HepG2 (cell line): ENCODE measurements around the gene CRYZL1. TPM values are rescaled to one million over a fixed set of nuclear protein-coding genes. Genes with fewer than 3 reads are reported as not detected.

Experiments
- CAMTA2 ChIP-seq: sonication (generic); formaldehyde crosslinking; IDR thresholded peaks from 2 replicates; pipeline ENCODE4 v1.4.0; 2020; ENCODE audit warnings: mild to moderate bottlenecking, missing genetic modification reagents, borderline replicate concordance
- MAZ ChIP-seq, 2 experiments: sonication (generic) in 1 of 2; formaldehyde crosslinking in 1 of 2; IDR thresholded peaks; 2 replicates each; pipeline versions ENCODE4 v1.5.0 to v1.6.1; 2012 to 2020; ENCODE audit warnings: low read depth in 2 of 2, mild to moderate bottlenecking in 2 of 2, borderline replicate concordance in 1 of 2, improper control_type of control experiment in 1 of 2, low read length in 1 of 2, missing genetic modification reagents in 1 of 2, moderate library complexity in 1 of 2
- ZNF143 ChIP-seq: sonication (generic); formaldehyde crosslinking; IDR thresholded peaks from 2 replicates; pipeline ENCODE4 v1.4.0; 2020; ENCODE audit warnings: missing genetic modification reagents
- ZNF3 ChIP-seq: IDR thresholded peaks from 2 replicates; pipeline ENCODE4 v1.7.0; 2017; ENCODE audit warnings: inconsistent platforms
- ZNF558 ChIP-seq: sonication (generic); formaldehyde crosslinking; IDR thresholded peaks from 2 replicates; pipeline ENCODE4 v1.9.0; 2022; ENCODE audit warnings: mild to moderate bottlenecking, missing genetic modification reagents, borderline replicate concordance
- ZNF605 ChIP-seq: sonication (generic); formaldehyde crosslinking; IDR thresholded peaks from 2 replicates; pipeline ENCODE4 v1.8.0; 2022; ENCODE audit warnings: mild to moderate bottlenecking, missing genetic modification reagents
- ZNF746 ChIP-seq: sonication (generic); formaldehyde crosslinking; IDR thresholded peaks from 2 replicates; pipeline ENCODE4 v1.8.0; 2022; ENCODE audit warnings: mild to moderate bottlenecking, missing genetic modification reagents
- polyA plus RNA-seq, 8 experiments: library from polyadenylated mRNA; depleted of rRNA in 3 of 8; stranded (reverse) in 7 of 8; unstranded in 1 of 8; fragments of >200 nt; fragmentation: Illumina TruSeq in 4 of 8; extraction: Trizol in 4 of 8; gene quantifications; 2 replicates each; pipeline versions ENCODE4 v1.2.1 to v1.2.3, GENCODE V29; 2011 to 2016; ENCODE audit warnings: low read depth in 4 of 8, missing spikeins in 1 of 8, mixed read lengths in 1 of 8; ENCODE audit not compliant: insufficient read depth in 1 of 8
- total RNA-seq, 5 experiments: library from RNA; depleted of rRNA; stranded (reverse); fragments of >200 nt; fragmentation: Illumina TruSeq; extraction: Trizol; gene quantifications; 2 replicates each; pipeline ENCODE4 v1.2.3, GENCODE V29; 2016; ENCODE audit warnings: low read depth in 1 of 5
- TF ChIP-seq, protein P1 (sequence below): sonication (generic); formaldehyde crosslinking; IDR thresholded peaks from 2 replicates; pipeline ENCODE4 v1.8.1; 2023; ENCODE audit warnings: mild to moderate bottlenecking, missing genetic modification reagents, borderline replicate concordance
- TF ChIP-seq, protein P2 (sequence below), 2 experiments: IDR thresholded peaks; 2 replicates each; pipeline ENCODE4 v1.6.1; 2011 to 2012; ENCODE audit warnings: low read length in 2 of 2, borderline replicate concordance in 1 of 2, low read depth in 1 of 2, mild to moderate bottlenecking in 1 of 2, moderate library complexity in 1 of 2
- TF ChIP-seq, protein P3 (sequence below), 2 experiments: sonication (generic) in 1 of 2; formaldehyde crosslinking in 1 of 2; IDR thresholded peaks; 2 replicates each; pipeline versions ENCODE4 v1.4.0 to v1.6.1; 2016 to 2020; ENCODE audit warnings: borderline replicate concordance in 1 of 2, low read depth in 1 of 2, mild to moderate bottlenecking in 1 of 2, missing genetic modification reagents in 1 of 2
- TF ChIP-seq, protein P4 (sequence below): sonication (generic); formaldehyde crosslinking; IDR thresholded peaks from 2 replicates; pipeline ENCODE4 v1.4.0; 2020; ENCODE audit warnings: missing genetic modification reagents, borderline replicate concordance
- TF ChIP-seq, protein P5 (sequence below): sonication (generic); formaldehyde crosslinking; IDR thresholded peaks from 2 replicates; pipeline ENCODE4 v1.5.0; 2020; ENCODE audit warnings: missing genetic modification reagents

The CRYZL1 gene
- total and polyA plus RNA-seq, 2 of the 13 experiments (the other 11 are each of a cell fraction or from before 2014, with no cell fraction given) = 20.3 to 27.7 TPM

DNA sequence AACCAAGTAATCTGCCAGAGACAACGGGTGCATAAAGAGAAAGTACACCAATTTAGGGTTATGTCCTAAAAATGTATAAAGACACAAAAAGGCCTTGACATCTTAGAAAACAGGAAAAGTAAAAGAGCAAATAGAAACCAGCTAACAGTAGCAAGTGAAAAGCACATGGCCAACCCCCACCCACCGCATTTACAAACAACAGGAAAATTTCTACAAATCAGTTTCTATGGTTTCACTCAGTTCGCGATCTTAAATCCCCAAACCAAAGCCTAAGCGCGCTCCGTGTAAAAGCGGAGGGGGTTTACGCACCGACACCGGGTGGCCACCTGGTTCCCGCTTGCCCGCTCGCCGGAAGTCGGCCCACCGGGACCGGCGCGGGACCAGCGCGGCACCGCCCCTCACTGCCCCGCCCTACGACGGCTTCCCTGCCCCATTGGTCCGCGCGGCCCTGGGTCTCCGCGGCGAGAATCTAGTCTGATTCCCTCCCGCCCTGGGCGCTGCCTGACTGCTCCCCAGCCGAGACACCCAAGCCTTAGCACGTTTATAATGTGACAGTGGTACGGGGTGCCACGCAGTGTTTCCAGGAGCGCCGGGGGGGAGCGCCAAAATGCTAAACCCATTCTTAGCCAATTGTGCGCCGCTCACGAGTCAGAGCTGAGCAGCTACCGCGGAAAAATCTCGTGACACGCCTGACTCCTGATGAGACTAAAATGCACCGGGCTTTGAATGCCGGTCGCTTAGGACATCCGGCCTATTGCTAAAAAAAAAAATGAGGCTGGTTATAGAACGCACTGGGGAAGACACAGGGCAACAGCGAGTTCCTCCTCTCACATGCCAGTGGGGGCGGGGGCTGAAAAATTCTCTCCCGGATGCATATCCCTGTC is 99.5 kb downstream of the CRYZL1 start, which contains the start of gene GART (continued):
- TF ChIP-seq ZNF558 (CRISPR knock-in tag) (no peak), CAMTA2 (CRISPR knock-in tag) (no peak), ZNF746 (CRISPR knock-in tag) (peak; percentile 24; the same call in 1 of the 2 replicates), ZNF3 (CRISPR knock-in tag) (no peak), MAZ (IDR thresholded peaks at IDR 0.05; ENCODE audit: borderline replicate concordance, low read depth, low read length) (no peak; the same call in 1 of the 2 replicates), MAZ (CRISPR knock-in tag; IDR thresholded peaks at IDR 0.05; ENCODE audit: low read depth) (peak; percentile 18; the same call in 1 of the 2 replicates), ZNF143 (peak; percentile 47; the same call in 1 of the 2 replicates), ZNF605 (CRISPR knock-in tag) (peak; percentile 53; the same call in 1 of the 2 replicates)
- TF ChIP-seq, protein P1, sequence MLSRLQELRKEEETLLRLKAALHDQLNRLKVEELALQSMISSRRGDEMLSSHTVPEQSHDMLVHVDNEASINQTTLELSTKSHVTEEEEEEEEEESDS (CRISPR knock-in tag) = no peak
- TF ChIP-seq, protein P2, sequence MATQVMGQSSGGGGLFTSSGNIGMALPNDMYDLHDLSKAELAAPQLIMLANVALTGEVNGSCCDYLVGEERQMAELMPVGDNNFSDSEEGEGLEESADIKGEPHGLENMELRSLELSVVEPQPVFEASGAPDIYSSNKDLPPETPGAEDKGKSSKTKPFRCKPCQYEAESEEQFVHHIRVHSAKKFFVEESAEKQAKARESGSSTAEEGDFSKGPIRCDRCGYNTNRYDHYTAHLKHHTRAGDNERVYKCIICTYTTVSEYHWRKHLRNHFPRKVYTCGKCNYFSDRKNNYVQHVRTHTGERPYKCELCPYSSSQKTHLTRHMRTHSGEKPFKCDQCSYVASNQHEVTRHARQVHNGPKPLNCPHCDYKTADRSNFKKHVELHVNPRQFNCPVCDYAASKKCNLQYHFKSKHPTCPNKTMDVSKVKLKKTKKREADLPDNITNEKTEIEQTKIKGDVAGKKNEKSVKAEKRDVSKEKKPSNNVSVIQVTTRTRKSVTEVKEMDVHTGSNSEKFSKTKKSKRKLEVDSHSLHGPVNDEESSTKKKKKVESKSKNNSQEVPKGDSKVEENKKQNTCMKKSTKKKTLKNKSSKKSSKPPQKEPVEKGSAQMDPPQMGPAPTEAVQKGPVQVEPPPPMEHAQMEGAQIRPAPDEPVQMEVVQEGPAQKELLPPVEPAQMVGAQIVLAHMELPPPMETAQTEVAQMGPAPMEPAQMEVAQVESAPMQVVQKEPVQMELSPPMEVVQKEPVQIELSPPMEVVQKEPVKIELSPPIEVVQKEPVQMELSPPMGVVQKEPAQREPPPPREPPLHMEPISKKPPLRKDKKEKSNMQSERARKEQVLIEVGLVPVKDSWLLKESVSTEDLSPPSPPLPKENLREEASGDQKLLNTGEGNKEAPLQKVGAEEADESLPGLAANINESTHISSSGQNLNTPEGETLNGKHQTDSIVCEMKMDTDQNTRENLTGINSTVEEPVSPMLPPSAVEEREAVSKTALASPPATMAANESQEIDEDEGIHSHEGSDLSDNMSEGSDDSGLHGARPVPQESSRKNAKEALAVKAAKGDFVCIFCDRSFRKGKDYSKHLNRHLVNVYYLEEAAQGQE (IDR thresholded peaks at IDR 0.05; ENCODE audit: borderline replicate concordance in 1 of 2, low read depth in 1 of 2, low read length in 2 of 2) = 0 out of 4 replicates have a peak, but pooled peaks of 1 of the 2 experiments have one; percentile 49
- TF ChIP-seq, protein P3, sequence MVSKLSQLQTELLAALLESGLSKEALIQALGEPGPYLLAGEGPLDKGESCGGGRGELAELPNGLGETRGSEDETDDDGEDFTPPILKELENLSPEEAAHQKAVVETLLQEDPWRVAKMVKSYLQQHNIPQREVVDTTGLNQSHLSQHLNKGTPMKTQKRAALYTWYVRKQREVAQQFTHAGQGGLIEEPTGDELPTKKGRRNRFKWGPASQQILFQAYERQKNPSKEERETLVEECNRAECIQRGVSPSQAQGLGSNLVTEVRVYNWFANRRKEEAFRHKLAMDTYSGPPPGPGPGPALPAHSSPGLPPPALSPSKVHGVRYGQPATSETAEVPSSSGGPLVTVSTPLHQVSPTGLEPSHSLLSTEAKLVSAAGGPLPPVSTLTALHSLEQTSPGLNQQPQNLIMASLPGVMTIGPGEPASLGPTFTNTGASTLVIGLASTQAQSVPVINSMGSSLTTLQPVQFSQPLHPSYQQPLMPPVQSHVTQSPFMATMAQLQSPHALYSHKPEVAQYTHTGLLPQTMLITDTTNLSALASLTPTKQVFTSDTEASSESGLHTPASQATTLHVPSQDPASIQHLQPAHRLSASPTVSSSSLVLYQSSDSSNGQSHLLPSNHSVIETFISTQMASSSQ (IDR thresholded peaks at IDR 0.05; ENCODE audit: low read depth) = no peak
- TF ChIP-seq, protein P3 (CRISPR knock-in tag; IDR thresholded peaks at IDR 0.05; ENCODE audit: borderline replicate concordance) = no peak
- TF ChIP-seq, protein P4, sequence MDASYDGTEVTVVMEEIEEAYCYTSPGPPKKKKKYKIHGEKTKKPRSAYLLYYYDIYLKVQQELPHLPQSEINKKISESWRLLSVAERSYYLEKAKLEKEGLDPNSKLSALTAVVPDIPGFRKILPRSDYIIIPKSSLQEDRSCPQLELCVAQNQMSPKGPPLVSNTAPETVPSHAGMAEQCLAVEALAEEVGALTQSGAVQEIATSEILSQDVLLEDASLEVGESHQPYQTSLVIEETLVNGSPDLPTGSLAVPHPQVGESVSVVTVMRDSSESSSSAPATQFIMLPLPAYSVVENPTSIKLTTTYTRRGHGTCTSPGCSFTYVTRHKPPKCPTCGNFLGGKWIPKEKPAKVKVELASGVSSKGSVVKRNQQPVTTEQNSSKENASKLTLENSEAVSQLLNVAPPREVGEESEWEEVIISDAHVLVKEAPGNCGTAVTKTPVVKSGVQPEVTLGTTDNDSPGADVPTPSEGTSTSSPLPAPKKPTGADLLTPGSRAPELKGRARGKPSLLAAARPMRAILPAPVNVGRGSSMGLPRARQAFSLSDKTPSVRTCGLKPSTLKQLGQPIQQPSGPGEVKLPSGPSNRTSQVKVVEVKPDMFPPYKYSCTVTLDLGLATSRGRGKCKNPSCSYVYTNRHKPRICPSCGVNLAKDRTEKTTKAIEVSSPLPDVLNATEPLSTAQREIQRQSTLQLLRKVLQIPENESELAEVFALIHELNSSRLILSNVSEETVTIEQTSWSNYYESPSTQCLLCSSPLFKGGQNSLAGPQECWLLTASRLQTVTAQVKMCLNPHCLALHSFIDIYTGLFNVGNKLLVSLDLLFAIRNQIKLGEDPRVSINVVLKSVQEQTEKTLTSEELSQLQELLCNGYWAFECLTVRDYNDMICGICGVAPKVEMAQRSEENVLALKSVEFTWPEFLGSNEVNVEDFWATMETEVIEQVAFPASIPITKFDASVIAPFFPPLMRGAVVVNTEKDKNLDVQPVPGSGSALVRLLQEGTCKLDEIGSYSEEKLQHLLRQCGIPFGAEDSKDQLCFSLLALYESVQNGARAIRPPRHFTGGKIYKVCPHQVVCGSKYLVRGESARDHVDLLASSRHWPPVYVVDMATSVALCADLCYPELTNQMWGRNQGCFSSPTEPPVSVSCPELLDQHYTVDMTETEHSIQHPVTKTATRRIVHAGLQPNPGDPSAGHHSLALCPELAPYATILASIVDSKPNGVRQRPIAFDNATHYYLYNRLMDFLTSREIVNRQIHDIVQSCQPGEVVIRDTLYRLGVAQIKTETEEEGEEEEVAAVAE = no peak
- TF ChIP-seq, protein P5, sequence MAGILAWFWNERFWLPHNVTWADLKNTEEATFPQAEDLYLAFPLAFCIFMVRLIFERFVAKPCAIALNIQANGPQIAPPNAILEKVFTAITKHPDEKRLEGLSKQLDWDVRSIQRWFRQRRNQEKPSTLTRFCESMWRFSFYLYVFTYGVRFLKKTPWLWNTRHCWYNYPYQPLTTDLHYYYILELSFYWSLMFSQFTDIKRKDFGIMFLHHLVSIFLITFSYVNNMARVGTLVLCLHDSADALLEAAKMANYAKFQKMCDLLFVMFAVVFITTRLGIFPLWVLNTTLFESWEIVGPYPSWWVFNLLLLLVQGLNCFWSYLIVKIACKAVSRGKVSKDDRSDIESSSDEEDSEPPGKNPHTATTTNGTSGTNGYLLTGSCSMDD (CRISPR knock-in tag) = no peak
